Heart left ventricle (tissue), 16 donors: ENCODE measurements around the gene APCDD1. TPM values are rescaled to one million over a fixed set of nuclear protein-coding genes. Genes with fewer than 3 reads are reported as not detected.

Experiments used
- ATAC-seq, 4 donors: fragments of 200-7000 bp; cut with Tn5 transposase; one replicate each; pipeline ENCODE4 v1.9.1; 2020 to 2022; ENCODE audit warnings: moderate library complexity in 4 of 4, mild to moderate bottlenecking in 3 of 4, moderate number of reproducible peaks in 1 of 4
- DNase-seq, 5 donors: peaks; one replicate each; pipeline ENCODE4 v3.0.0-alpha.2; 2020
- H3K27ac ChIP-seq, 12 donors: fragments of 200-600 bp; sonication (generic) in 4 of 12; one replicate each; pipeline versions ENCODE4 v1.5.0 to v1.8.0; 2016 to 2022; ENCODE audit warnings: mild to moderate bottlenecking in 2 of 12
- H3K27me3 ChIP-seq, 9 donors: fragments of 200-600 bp; sonication (generic) in 2 of 9; one replicate each; pipeline versions ENCODE4 v1.5.1 to v1.8.0; 2016 to 2022; ENCODE audit warnings: mild to moderate bottlenecking in 3 of 9
- H3K36me3 ChIP-seq, 9 donors: fragments of 200-600 bp; sonication (generic) in 2 of 9; one replicate each; pipeline versions ENCODE4 v1.5.0 to v1.8.0; 2018 to 2022; ENCODE audit warnings: mild to moderate bottlenecking in 2 of 9
- H3K4me1 ChIP-seq, 12 donors: fragments of 200-600 bp; sonication (generic) in 4 of 12; one replicate each; pipeline versions ENCODE4 v1.5.0 to v1.8.0; 2016 to 2022; ENCODE audit warnings: mild to moderate bottlenecking in 3 of 12
- H3K4me3 ChIP-seq, 12 donors: fragments of 200-600 bp; sonication (generic) in 4 of 12; one replicate each; pipeline versions ENCODE4 v1.5.0 to v1.8.0; 2017 to 2022; ENCODE audit warnings: mild to moderate bottlenecking in 9 of 12, moderate library complexity in 4 of 12
- H3K9me3 ChIP-seq, 12 donors: fragments of 200-600 bp; sonication (generic) in 4 of 12; one replicate each; pipeline versions ENCODE4 v1.5.0 to v1.8.0; 2016 to 2022; ENCODE audit warnings: mild to moderate bottlenecking in 1 of 12
- POLR2A ChIP-seq, 2 donors: fragments of 450-650 bp; IDR thresholded peaks; one replicate each; pipeline ENCODE4 v1.6.1; 2017; ENCODE audit warnings: antibody characterized with exemption in 2 of 2, mild to moderate bottlenecking in 2 of 2, moderate library complexity in 2 of 2
- WGBS, 4 donors: extraction: QIAGEN DNeasy Blood & Tissue Kit in 2 of 4; methylation state at CpG; one replicate each; pipeline versions ENCODE4 v1.1.5 to v1.1.7; 2013 to 2018; 5-methylcytosine and 5-hydroxymethylcytosine counted together
- intact Hi-C, 10 donors: fragments of 100-400 bp; cut with DNase I; formaldehyde crosslinking; loops; one replicate each; pipeline versions ENCODE4 v1.11.1 to v1.14.2; 2022
- polyA plus RNA-seq, 2 donors: library from polyadenylated mRNA; stranded (reverse); fragments of 200-250 nt; gene quantifications; one replicate each; pipeline ENCODE4 v1.2.3, GENCODE V29; 2013
- total RNA-seq, 9 donors: library from RNA; depleted of rRNA in 2 of 9; stranded (reverse); fragments of >200 nt in 2 of 9; fragmentation: NEBNext Ultra II Directional in 3 of 9; extraction: Animal tissue kit (Norgen Biotek cat#: 25700) in 3 of 9; gene quantifications; one replicate each; pipeline versions ENCODE4 v1.1.0 to v1.2.4, GENCODE V29; 2016 to 2023
- TF ChIP-seq, protein P1 (sequence below), 12 donors: fragments of 200-600 bp; sonication (generic) in 4 of 12; IDR thresholded peaks; one replicate each; pipeline versions ENCODE4 v1.5.0 to v1.8.0; 2018 to 2022; ENCODE audit warnings: antibody characterized with exemption in 12 of 12, mild to moderate bottlenecking in 5 of 12
- donor health status: ischemic (EF 13 %, LVEDD 7.1; RV severe dilation, severe dysfunction).
- donor health status: healthy with polysubstance abuse.
- donor health status: DM: no; HTN: yes; CAD: no.
- donor health status: DM: no; HTN: no; CAD: no.
- donor health status: ischemic (EF 25% LVEDD 6.9; RV normal size, moderate dysfunction).
- donor health status: ischemic (EF 25% LVEDD 5.7; RV mildly dilated, moderate dysfunction).
- donor health status: healthy.
- donor health status: DM: yes; HTN: yes; CAD: no.
- donor health status: ischemic (EF 35%, LVEDD 5.7; RV mildly dilated, moderate dysfunction).
- donor health status: nonischemic (EF 11% LVEDD 7.7; RV severe dilation, severe dysfunction).
- donor health status: DM: yes; HTN: yes; CAD: no.
- donor health status: PGD.
- donor health status: ischemic (EF 29% LVEDD 5.4; RV normal size, mild dysfunction).
- donor health status: nonischemic (EF 23%, LVEDD 6.1; RV moderate dilation, normal function).

The APCDD1 gene
- total and polyA plus RNA-seq, 11 donors = 7.5 to 65.4 (median 15.7) TPM

DNA sequence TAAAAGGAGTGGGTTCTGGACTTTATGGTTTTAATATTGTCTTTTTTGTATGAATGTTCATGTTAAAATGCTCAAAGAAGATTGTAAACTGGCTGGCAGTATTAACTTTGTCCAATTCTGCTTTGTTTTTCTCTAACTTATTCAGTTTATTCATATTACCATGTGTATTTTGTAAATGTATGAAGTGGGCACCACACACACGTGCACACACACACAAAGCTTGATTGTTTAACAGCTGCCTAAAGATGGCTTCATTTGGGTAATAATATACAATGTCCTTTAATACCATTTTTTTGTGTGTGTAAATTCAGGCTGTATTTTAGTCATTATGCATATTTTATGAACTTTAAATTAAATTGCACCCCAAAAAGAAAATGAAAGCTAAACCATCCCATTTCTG lies 11.4 kb upstream of the APCDD1 start:
- H3K27me3 ChIP-seq = no peaks in the 10 kb centered on the region
- ATAC-seq = no peak
- no peaks in the 10 kb centered on the region for H3K9me3 ChIP-seq
- intact Hi-C loops = loop anchor here in 2 of 10 donors (10.0 kb wide), 2 partner anchors 318 to 428 kb away; no protein-coding TSS in a partner anchor
- no peak for TF ChIP-seq POLR2A (IDR thresholded peaks at IDR 0.05)
- TF ChIP-seq, protein P1, sequence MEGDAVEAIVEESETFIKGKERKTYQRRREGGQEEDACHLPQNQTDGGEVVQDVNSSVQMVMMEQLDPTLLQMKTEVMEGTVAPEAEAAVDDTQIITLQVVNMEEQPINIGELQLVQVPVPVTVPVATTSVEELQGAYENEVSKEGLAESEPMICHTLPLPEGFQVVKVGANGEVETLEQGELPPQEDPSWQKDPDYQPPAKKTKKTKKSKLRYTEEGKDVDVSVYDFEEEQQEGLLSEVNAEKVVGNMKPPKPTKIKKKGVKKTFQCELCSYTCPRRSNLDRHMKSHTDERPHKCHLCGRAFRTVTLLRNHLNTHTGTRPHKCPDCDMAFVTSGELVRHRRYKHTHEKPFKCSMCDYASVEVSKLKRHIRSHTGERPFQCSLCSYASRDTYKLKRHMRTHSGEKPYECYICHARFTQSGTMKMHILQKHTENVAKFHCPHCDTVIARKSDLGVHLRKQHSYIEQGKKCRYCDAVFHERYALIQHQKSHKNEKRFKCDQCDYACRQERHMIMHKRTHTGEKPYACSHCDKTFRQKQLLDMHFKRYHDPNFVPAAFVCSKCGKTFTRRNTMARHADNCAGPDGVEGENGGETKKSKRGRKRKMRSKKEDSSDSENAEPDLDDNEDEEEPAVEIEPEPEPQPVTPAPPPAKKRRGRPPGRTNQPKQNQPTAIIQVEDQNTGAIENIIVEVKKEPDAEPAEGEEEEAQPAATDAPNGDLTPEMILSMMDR (IDR thresholded peaks at IDR 0.05) = no peak
- H3K4me1 ChIP-seq = no peaks in the 10 kb centered on the region
- WGBS, 4 donors = 90 to 98% (median 96%) methylated on average over 1 of the region's 1 CpG
- no peak overlapping the region for H3K4me3 ChIP-seq
- no peaks in the 10 kb centered on the region for H3K36me3 ChIP-seq
- no peak for DNase-seq
- H3K27ac ChIP-seq = no peak overlapping the region

DNA sequence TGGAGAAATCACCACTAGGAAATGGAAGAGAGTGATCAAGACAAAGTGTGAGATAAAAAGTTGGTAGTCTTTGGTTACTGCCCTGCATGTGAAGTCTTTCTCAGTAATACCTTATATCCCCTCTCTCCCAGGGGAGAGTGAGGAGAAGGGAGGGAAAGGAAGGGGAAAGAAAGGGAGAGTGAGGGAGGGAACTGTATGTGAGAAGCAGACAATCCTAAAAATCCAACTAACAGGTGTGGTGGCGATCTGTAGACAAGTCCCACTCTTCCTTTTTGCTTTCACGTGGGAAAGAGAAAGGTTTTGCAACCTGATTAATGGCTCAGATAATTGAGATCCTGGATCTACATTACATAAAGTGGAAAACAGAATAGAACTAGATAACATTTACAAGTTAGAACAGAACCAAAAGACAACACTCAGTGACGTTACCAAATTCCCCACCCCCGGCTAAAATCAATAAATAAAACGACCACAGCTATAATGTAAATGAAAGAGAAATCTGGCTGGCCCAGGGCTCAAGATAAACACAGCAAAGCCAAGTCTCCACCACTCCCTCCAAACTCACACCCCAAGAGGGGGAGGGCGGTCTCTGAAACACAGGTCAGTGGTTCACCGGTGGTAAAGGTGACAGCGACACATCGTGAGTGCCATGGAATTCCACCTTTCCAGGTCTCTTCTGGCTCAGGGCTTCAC lies 10.0 kb upstream of the APCDD1 start:
- WGBS, 4 donors = 60 to 69% (median 66%) methylated on average over 9 of the region's 9 CpGs
- ATAC-seq (no peak), DNase-seq (no peak)
- TF ChIP-seq, protein P1 (IDR thresholded peaks at IDR 0.05) = no peak
- no peak for TF ChIP-seq POLR2A (IDR thresholded peaks at IDR 0.05)
- Histone ChIP-seq H3K9me3 (no peaks in the 10 kb centered on the region), H3K36me3 (no peaks in the 10 kb centered on the region), H3K4me3 (no peak overlapping the region), H3K27ac (no peak overlapping the region), H3K27me3 (no peaks in the 10 kb centered on the region), H3K4me1 (no peaks in the 10 kb centered on the region)
- intact Hi-C loops = loop anchor here in 3 of 10 donors (5.0 to 10.0 kb wide), 3 partner anchors 43 to 430 kb away; no protein-coding TSS in a partner anchor

DNA sequence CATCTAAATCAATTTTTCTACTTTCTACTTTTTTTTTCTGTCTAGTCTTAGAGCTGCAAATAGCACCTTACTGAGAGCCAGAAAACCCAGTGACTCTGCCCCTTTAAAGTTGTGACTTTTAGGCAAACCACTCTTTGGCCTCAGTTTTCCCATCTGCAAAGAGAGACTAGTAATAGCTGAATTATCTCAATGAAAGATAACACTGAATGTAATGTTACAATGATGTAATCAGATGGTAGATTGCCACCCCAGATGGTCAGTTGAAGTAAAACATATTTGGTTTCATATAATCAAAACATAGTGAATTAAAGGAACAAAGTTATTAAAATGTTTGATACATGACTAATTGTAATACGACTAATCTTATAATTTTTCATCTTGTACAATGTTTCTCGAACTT lies 5.0 kb upstream of the APCDD1 start:
- DNase-seq (no peak), ATAC-seq (peak in 1 of 4 donors; percentile 7)
- H3K4me3 ChIP-seq = no peak overlapping the region
- H3K4me1 ChIP-seq = peaks cover 0 to 12% (median 2%) of the 10 kb centered on the region in 12 donors
- H3K9me3 ChIP-seq = no peaks in the 10 kb centered on the region
- TF ChIP-seq POLR2A (IDR thresholded peaks at IDR 0.05) = no peak
- TF ChIP-seq, protein P1 (IDR thresholded peaks at IDR 0.05) = no peak
- peaks cover 0 to 5% (median 0%) of the 10 kb centered on the region in 9 donors for H3K27me3 ChIP-seq
- H3K36me3 ChIP-seq = no peaks in the 10 kb centered on the region
- intact Hi-C loops = loop anchor here in 3 of 10 donors (5.0 to 10.0 kb wide), 3 partner anchors 38 to 435 kb away; no protein-coding TSS in a partner anchor
- H3K27ac ChIP-seq = no peak overlapping the region
- 69 to 80% (median 73%) methylated on average over 2 of the region's 2 CpGs for WGBS, 4 donors

DNA sequence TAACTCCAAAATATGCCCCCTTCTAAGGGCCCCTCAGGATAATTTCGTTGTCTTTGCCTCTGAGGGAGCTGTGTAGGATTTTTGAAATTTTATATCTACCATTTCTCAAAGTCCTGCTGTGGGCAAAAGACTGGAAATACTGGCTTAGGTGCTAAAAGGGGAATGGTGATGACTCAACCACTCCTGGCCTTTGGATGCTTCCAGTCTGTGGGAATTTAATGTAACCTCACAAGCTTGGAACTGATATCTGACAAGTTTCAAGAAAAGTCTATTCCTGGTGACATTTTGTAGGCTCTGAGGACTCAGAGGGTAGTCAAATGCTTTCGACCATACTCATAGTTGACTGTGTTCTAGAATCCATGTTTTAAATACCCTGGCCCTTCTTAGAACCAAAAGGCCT lies 3.4 kb upstream of the APCDD1 start:
- DNase-seq (no peak), ATAC-seq (no peak)
- no peaks in the 10 kb centered on the region for H3K9me3 ChIP-seq
- TF ChIP-seq, protein P1 (IDR thresholded peaks at IDR 0.05) = no peak
- TF ChIP-seq POLR2A (IDR thresholded peaks at IDR 0.05) = no peak
- no peak overlapping the region for H3K4me3 ChIP-seq
- intact Hi-C loops = loop anchor here in 1 of 10 donors (5.0 kb wide), 1 partner anchor 66 kb away; no protein-coding TSS in a partner anchor
- H3K27ac ChIP-seq = no peak overlapping the region
- no peaks in the 10 kb centered on the region for H3K36me3 ChIP-seq
- peaks cover 0 to 25% (median 9%) of the 10 kb centered on the region in 12 donors for H3K4me1 ChIP-seq
- 93 to 97% (median 95%) methylated on average over 2 of the region's 2 CpGs for WGBS, 4 donors
- peaks cover 0 to 17% (median 0%) of the 10 kb centered on the region in 9 donors for H3K27me3 ChIP-seq
